Caco-2 (cell line): ENCODE data around the gene ECPAS. TPM values are rescaled to one million over a fixed set of nuclear protein-coding genes. Genes with fewer than 3 reads are reported as not detected.

Experiments
- Bru-seq: library from RNA; stranded (reverse); fragments of 400-500 nt; gene quantifications from one replicate; lab custom pipeline; 2021; lab: Mats Ljungman, UMichigan
- BruChase-seq, 2 experiments: library from RNA; stranded (reverse); fragments of 400-500 nt; gene quantifications; one replicate each; lab custom pipeline; 2021; lab: Mats Ljungman, UMichigan
- BruUV-seq: library from RNA; stranded (reverse); fragments of 400-500 nt; replicated peaks from 2 replicates; lab custom pipeline; 2021; lab: Mats Ljungman, UMichigan
- CTCF ChIA-PET: fragments of 300-600 bp; sonication (Branson Sonifier 250); formaldehyde crosslinking; loops from one replicate; lab custom pipeline; 2022; ENCODE audit warnings: antibody characterized with exemption; lab: Charles Lee
- POLR2A ChIA-PET: fragments of 300-600 bp; sonication (Branson Sonifier 250); formaldehyde crosslinking; loops from one replicate; lab custom pipeline; 2022; ENCODE audit warnings: antibody characterized with exemption; lab: Charles Lee
- DNase-seq, 2 experiments: peaks; one replicate each; pipeline versions ENCODE4 v3.0.0 to v3.0.0-alpha.2; 2020 to 2022
- H3K27me3 ChIP-seq: replicated peaks from 2 replicates; pipeline ENCODE4 v1.6.0; 2011; ENCODE audit warnings: low read length; ENCODE audit not compliant: control insufficient read depth, insufficient read depth
- H3K36me3 ChIP-seq: 2 replicates; pipeline ENCODE4 v1.5.1; 2011; ENCODE audit warnings: low read length; ENCODE audit not compliant: control insufficient read depth, insufficient read depth
- H3K4me1 ChIP-seq: fragments of 250-450 bp; sonication (Bioruptor Pico); 2 replicates; pipeline ENCODE4 v1.5.1; 2020; ENCODE audit warnings: mild to moderate bottlenecking
- H3K4me3 ChIP-seq: 2 replicates; pipeline ENCODE4 v1.5.1; 2011; ENCODE audit warnings: low read depth, mild to moderate bottlenecking, control low read depth, low read length
- H3K9me3 ChIP-seq: fragments of 250-450 bp; sonication (Bioruptor Pico); 2 replicates; pipeline ENCODE4 v1.5.1; 2020; ENCODE audit warnings: mild to moderate bottlenecking, moderate library complexity
- H3K27ac Mint-ChIP-seq: one replicate; pipeline ENCODE4 v1.8.0; 2022; ENCODE audit warnings: mixed read lengths; ENCODE audit not compliant: unreplicated experiment
- H3K27me3 Mint-ChIP-seq: one replicate; pipeline ENCODE4 v1.8.0; 2022; ENCODE audit warnings: mixed read lengths; ENCODE audit not compliant: insufficient read depth, unreplicated experiment
- H3K36me3 Mint-ChIP-seq: one replicate; pipeline ENCODE4 v1.8.0; 2022; ENCODE audit warnings: mild to moderate bottlenecking, mixed read lengths; ENCODE audit not compliant: insufficient read depth, unreplicated experiment
- H3K4me1 Mint-ChIP-seq: one replicate; pipeline ENCODE4 v1.8.0; 2022; ENCODE audit warnings: low read depth, mixed read lengths; ENCODE audit not compliant: unreplicated experiment
- H3K4me3 Mint-ChIP-seq: one replicate; pipeline ENCODE4 v1.8.0; 2022; ENCODE audit warnings: mild to moderate bottlenecking, moderate library complexity, mixed read lengths; ENCODE audit not compliant: unreplicated experiment
- H3K9me3 Mint-ChIP-seq: one replicate; pipeline ENCODE4 v1.8.0; 2022; ENCODE audit warnings: mixed read lengths; ENCODE audit not compliant: unreplicated experiment
- CTCF ChIP-seq, 2 experiments: fragments of 200-600 bp in 1 of 2; IDR thresholded peaks; 1 replicate in 1 of 2; 2 replicates in 1 of 2; pipeline versions ENCODE4 v1.5.1 to v1.8.0; 2011 to 2022; ENCODE audit warnings: antibody characterized with exemption in 1 of 2, control low read depth in 1 of 2, inconsistent platforms in 1 of 2, low read depth in 1 of 2, low read length in 1 of 2, mild to moderate bottlenecking in 1 of 2, moderate library complexity in 1 of 2; ENCODE audit not compliant: insufficient read depth in 1 of 2, severe bottlenecking in 1 of 2, unreplicated experiment in 1 of 2
- intact Hi-C: fragments of 100-400 bp; cut with micrococcal nuclease; formaldehyde crosslinking; loops from one replicate; pipeline ENCODE4 v1.10.0; 2022; ENCODE audit not compliant: unreplicated experiment
- long read RNA-seq: library from polyadenylated mRNA; stranded (forward); transcript quantifications from one replicate; pipeline ENCODE4 v2.0.0, GENCODE V29; 2022
- total RNA-seq: library from RNA; stranded (reverse); gene quantifications from 2 replicates; pipeline ENCODE4 v1.2.3, GENCODE V29; 2022

ECPAS gene, protein sequence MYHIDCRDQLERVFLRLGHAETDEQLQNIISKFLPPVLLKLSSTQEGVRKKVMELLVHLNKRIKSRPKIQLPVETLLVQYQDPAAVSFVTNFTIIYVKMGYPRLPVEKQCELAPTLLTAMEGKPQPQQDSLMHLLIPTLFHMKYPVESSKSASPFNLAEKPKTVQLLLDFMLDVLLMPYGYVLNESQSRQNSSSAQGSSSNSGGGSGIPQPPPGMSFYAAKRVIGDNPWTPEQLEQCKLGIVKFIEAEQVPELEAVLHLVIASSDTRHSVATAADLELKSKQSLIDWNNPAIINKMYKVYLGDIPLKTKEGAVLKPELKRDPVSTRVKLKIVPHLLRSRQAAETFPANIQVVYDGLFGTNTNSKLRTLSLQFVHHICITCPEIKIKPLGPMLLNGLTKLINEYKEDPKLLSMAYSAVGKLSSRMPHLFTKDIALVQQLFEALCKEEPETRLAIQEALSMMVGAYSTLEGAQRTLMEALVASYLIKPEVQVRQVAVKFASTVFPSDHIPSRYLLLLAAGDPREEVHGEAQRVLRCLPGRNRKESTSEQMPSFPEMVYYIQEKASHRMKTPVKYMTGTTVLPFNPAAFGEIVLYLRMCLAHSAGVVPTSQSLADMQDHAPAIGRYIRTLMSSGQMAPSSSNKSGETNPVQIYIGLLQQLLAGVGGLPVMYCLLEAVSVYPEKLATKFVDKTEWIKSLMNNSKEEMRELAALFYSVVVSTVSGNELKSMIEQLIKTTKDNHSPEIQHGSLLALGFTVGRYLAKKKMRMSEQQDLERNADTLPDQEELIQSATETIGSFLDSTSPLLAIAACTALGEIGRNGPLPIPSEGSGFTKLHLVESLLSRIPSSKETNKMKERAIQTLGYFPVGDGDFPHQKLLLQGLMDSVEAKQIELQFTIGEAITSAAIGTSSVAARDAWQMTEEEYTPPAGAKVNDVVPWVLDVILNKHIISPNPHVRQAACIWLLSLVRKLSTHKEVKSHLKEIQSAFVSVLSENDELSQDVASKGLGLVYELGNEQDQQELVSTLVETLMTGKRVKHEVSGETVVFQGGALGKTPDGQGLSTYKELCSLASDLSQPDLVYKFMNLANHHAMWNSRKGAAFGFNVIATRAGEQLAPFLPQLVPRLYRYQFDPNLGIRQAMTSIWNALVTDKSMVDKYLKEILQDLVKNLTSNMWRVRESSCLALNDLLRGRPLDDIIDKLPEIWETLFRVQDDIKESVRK (N-terminal part only)
- total RNA-seq = 66.8 and 77.0 TPM in 2 replicates
- percentile 87 among the genes with signal in this experiment for Bru-seq, nascent RNA
- percentile 86 among the genes with signal in this experiment for BruChase-seq, experiment 1, labeled RNA remaining after a 2-hour chase
- BruChase-seq, experiment 2, labeled RNA remaining after a 6-hour chase = percentile 87 among the genes with signal in this experiment
- long read RNA-seq, full-length matches to known transcripts = 13 of 46 reads
- long read RNA-seq, partial matches to known transcripts = 14 of 46 reads
- long read RNA-seq, other reads (novel, unspliced or antisense) = 19 of 46 reads

DNA sequence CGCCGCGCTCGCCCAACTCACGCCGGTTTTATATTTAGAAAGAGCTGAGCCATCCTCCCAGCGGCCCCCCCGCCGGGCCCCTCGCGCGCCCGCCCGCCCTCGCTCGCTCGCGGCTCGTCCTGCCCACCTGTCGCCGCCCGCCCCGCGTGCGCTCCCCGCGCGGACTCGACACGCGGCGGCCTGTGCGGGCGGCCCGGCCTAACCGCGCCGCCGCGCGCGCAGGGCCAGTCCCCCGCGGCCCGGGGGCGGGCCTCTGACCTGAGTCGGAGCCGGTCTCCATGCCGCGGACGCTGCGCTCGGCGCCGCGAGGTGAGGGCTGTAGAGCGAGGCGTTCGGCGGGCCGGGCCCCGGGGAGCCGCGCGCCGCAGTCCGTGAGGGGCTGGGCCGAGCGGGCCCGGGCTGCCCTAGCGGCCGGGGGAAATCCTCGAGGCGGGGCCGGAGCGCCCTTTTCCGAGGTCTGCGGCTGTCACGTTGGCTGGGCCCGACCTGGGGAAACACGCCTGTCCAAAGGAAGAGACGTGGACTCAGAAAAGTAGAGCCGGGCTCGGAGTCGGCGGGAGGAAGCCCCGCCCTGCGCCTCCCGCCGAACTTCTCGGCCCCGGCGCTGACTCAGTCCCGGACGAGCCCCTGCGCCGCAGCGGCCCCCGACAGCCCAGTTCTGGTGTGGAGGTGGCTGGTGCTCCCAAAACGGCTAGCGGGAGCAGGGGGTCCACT lies at the start of gene ECPAS:
ECPAS (minus strand) TSS at position 526 of the 714 bp plus-strand sequence. CDS start 11,465 bp downstream, outside the sequence.
- intact Hi-C loops = loop anchor here (5.0 to 10.0 kb wide), 3 partner anchors 42 to 211 kb away; partner anchors contain the start of gene PTGR1
- CTCF ChIA-PET = no interaction called here
- H3K4me3 Mint-ChIP-seq = peak within 1 kb of the TSS; percentile 85

GRCh38 chr9:111533099-111533790 lies 49.1 kb upstream of the ECPAS start:
- Mint-ChIP-seq H3K36me3 (no peaks in the 10 kb centered on the region), H3K4me3 (no peak overlapping the region), H3K27ac (no peak overlapping the region), H3K4me1 (no peaks in the 10 kb centered on the region), H3K27me3 (no peaks in the 10 kb centered on the region), H3K9me3 (peaks cover 6% of the 10 kb centered on the region)
- ChIA-PET CTCF (no interaction called here), POLR2A (no interaction called here)
- BruUV-seq = no TSS peak
- DNase-seq = no peak
- Histone ChIP-seq H3K36me3 (no peaks in the 10 kb centered on the region), H3K9me3 (peaks cover 4% of the 10 kb centered on the region; the same call in 1 of the 2 replicates), H3K4me1 (no peaks in the 10 kb centered on the region), H3K4me3 (no peak overlapping the region), H3K27me3 (no peaks in the 10 kb centered on the region)
- intact Hi-C loops = no loop called here
- TF ChIP-seq CTCF (IDR thresholded peaks at IDR 0.05; ENCODE audit: insufficient read depth in 1 of 2, low read depth in 1 of 2, low read length in 1 of 2, severe bottlenecking in 1 of 2, unreplicated experiment in 1 of 2) = no peak

More for the DNA sequence above, at the start of gene ECPAS:
- Histone ChIP-seq H3K9me3 (no peaks in the 10 kb centered on the region), H3K4me3 (peak within 1 kb of the TSS; percentile 53), H3K4me1 (0 out of 2 replicates have a peak, but pooled peaks cover 14% of the 10 kb centered on the region), H3K36me3 (no peaks in the 10 kb centered on the region), H3K27me3 (no peaks in the 10 kb centered on the region)
- peak; percentile 87 to 88 for DNase-seq
- Mint-ChIP-seq H3K9me3 (no peaks in the 10 kb centered on the region), H3K36me3 (peaks cover 6% of the 10 kb centered on the region), H3K27ac (peak within 1 kb of the TSS; percentile 70), H3K27me3 (no peaks in the 10 kb centered on the region), H3K4me1 (peaks cover 11% of the 10 kb centered on the region)
- no TSS peak for BruUV-seq
- POLR2A ChIA-PET = interaction anchor here (0.6 kb wide), 1 partner anchor 30 kb away, joined by 3 read pairs; no protein-coding TSS in a partner anchor
- TF ChIP-seq CTCF (IDR thresholded peaks at IDR 0.05; ENCODE audit: insufficient read depth in 1 of 2, low read depth in 1 of 2, low read length in 1 of 2, severe bottlenecking in 1 of 2, unreplicated experiment in 1 of 2) = no peak
